Left renal cortex interstitium (tissue), 4 donors: ENCODE measurements around the gene TMA7B. TPM values are rescaled to one million over a fixed set of nuclear protein-coding genes. Genes with fewer than 3 reads are reported as not detected.
"Not testable (repeated sequence)": the region's sequence is repeated elsewhere in the genome, so short reads cannot be mapped to it uniquely, and the experiment has no call there.

Source experiments
- DNase-seq, 4 donors: peaks; one replicate each; pipeline ENCODE4 v3.0.0-alpha.2; 2013; ENCODE audit warnings: low read depth in 4 of 4, low spot score in 2 of 4, missing footprints in 1 of 4
- polyA plus RNA-seq, 4 donors: library from polyadenylated mRNA; unstranded; fragments of 120-200 nt; gene quantifications; one replicate each; pipeline ENCODE4 v1.2.1, GENCODE V29; 2013; ENCODE audit not compliant: insufficient read length in 4 of 4

Gene TMA7B
- polyA plus RNA-seq, 4 donors: 0.14 to 0.47 (median 0.28) TPM; not detected in 1

- DNase-seq: not testable (repeated sequence)
These were observed 8.4 kb upstream of the TMA7B start for GRCh38 chr22:39951603-39952293.

- no peak for DNase-seq
These were observed 7.8 kb upstream of the TMA7B start for GRCh38 chr22:39952347-39952746.

DNA sequence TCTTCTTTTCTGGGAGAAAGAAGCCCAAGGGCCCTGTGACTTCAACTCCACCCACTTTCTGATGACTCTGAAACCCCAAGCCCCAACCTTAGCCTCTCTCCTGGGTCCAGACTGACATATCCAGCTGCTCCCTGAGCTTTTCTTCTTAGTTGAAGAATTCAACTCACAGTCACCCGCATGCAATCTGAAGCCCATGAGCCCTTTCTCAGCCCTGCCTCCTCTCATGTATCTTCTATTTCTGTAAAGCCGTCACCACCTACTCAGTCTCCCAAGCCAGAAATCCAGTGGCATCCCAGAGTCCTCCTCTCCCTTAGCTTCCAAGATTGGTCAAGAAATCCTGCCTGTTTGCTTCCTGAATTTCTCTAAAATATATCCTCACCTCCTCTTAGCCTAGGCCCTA is 7.1 kb upstream of the TMA7B start:
- no peak for DNase-seq

GRCh38 chr22:39954584-39955055 is 5.6 kb upstream of the TMA7B start:
- no peak for DNase-seq

DNA sequence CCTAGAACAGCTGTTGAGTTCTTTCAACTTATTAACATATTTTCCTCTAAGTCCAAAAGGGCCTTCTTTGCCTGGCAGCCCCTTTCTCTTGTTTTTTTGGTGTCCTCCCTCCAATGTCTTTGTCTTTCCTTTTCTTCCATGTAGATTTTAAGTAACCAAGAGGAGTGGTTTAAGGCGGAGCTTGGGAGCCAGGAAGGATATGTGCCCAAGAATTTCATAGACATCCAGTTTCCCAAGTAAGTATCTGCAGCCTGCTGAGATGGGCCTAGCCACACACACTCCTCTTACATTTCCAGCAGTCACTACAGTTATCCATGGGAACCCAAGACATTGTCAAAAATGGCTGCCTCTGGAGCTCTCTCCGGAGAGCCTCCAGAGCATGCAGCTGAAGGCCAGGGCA is 4.5 kb upstream of the TMA7B start:
- no peak for DNase-seq

DNA sequence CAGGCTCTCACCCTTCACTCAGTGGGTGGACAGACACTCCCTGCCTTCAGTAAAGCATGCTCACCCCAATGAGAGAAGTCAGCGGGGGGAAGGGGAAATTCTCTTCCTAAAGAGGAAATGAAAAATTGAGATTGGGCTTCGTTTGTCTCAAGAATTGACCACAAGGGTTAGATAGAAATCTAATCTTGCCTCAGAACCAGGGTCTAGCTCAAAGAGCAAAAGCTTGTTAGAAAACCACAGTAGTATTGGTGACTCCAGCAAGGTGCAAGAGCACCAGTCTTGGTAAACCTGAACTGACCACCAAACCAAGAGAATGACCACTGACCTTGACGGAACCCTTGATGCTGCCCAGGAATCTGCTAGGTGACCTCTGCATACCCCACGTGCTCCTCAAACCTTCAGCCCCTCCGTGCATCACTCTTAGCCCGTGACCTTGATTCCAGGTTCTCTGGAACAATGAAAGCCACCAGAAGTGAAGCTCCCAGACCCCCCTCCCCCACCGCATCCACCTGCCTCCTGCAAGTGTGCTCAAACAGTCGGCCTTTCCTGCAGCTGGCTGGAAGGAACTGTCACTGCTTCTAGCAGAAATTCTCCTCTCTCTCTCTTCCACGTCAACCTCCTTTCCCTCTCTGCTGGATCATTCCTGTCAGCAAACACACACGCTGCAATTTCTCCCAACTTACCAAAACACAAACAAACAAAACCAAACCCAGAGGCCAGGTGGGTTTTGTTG is 3.1 kb upstream of the TMA7B start:
- DNase-seq: no peak

GRCh38 chr22:39958009-39958711 is 2.0 kb upstream of the TMA7B start:
- no peak for DNase-seq

DNA sequence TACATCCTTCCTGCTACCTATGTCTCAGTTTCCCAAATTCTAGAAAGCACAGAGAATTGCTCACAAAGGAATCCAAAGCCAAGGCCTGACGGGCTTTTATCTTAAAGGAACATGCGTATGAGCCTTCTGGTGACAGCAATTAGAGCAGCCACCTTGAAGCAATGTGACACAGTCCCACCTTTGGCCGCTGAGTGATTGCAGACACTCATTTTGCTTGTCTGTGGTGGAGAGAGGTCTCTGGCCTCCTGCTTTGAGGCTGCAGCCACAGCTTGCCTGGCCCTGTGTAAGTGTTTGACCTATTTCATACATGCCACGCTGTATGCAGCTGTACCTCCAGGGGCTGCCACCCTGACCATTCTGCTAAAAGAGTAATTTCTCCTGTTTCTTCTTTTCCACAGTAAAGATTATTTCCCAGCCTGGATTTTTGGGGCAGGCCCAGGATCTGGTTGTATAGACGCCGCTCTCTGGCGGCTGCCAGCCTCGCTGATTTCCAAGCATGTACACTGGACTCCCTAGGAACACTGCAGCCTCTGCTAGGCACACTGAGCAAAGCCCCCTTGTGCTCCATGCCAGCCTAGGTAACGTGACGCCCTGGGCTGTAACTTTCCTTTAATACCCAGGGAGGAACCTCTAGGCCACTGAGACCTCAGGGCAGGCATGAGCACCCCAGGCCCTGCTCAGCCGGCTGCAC is 1.1 kb upstream of the TMA7B start:
- no peak for DNase-seq

DNA sequence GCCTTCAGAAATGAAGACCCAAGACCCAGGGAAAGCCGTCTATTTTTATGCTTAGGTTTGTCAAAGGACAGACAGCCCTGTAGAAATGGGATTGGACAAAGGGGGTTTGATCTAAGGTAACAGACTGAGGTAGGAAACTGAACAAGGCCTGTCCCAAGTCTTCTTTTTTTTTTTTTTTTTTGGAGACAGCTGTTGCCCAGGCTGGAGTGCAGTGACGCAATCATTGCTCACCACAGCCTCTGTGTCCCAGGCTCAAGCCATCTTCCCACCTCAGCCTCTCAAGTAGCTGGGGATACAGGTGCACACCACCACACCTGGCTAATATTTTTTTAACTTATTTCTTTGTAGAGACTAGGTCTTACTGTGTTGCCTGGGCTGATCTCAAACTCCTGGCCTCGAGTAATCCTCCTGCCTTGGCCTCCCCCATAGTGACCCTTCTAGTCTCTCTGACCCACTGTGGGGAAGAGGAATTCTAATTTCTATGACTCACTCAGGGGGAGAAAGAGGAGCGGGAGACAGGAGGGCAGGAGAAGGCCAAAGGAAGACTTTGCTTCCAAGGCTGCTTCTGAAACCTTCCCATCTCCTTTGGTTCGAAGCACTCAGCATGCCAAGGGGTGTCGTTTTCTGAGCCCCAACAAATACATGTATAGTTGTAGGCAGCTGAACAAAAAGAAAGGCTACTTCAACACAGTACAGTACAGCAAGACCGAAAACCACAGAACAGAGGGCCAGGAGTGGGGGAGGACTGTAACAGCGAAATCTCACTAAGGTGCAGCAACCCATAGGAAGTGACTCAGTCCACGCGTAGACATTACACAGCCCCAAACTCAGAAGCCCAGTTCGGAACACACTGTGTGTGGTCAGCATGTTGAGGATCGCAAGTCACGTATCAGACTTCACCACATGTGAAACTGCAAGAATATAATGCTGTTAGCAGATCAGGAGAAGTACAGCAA is 872 bp downstream of the TMA7B start:
- DNase-seq: no peak

DNA sequence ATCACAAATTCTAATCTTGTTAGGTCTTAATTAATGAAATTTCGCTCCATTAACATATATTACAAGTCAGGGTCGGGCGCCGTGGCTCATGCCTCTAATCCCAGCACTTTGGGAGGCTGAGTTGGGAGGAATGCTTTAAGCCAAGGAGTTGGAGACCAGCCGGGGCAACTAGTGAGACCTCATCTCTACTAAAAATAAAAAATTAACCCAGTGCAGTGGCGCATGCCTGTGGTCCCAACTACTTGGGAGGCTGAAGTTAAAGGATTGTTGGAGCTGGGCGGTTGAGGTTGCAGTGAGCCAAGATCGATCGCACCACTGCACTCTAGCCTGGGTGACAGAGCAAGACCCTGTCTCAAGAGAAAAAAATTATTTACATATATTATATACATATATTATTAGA is 1.9 kb downstream of the TMA7B start:
- DNase-seq: no peak

DNA sequence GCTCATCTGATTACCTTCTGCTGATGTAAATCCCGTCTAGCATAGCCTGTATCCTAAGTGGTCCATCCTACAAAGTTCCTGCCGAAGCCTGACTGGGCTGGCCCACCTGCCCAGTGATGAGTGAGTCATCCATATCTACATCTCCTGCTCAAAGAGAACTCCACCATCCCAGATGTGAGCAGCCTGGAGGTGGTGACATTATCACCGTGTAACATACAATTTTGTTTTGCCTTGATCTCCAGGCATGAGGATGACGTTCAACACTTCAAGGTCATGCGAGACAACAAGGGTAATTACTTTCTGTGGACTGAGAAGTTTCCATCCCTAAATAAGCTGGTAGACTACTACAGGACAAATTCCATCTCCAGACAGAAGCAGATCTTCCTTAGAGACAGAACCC is 5.6 kb downstream of the TMA7B start:
- DNase-seq: no peak

GRCh38 chr22:39966470-39966869 is 6.3 kb downstream of the TMA7B start:
- DNase-seq: no peak

DNA sequence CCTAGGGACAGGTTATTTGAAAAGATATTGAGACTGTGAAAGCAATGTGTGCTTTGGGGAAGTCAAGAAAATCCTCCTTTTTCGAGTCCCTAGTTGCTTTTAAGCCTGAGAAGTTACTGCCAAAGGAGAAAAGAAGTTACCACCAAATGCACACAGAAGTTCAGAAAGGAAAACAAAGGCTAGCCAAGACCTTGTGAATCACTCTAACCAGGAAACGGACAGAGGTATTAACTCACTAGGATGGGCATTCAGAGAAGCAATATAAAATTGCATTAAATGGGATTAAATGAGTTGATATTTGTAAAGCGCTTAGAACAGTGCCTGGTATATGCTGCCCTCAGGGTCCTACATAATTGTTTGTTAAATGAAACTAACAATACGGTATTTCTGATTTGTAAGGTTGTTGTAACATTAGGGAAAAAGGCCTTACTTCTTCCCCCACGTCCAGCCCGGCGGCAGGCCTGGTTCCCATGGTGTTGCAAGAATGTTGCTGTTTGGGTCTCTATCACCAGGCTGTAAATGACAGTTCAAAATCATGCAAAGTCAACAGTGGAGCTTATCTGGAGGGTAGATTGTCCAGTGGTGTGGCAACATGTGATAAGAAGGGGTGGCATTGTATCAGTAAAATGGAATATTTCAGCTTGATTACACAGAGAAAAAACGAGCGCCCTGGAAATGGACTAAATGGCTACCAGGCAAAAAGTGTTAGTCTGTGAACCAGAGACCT is 7.1 kb downstream of the TMA7B start:
- DNase-seq: no peak

DNA sequence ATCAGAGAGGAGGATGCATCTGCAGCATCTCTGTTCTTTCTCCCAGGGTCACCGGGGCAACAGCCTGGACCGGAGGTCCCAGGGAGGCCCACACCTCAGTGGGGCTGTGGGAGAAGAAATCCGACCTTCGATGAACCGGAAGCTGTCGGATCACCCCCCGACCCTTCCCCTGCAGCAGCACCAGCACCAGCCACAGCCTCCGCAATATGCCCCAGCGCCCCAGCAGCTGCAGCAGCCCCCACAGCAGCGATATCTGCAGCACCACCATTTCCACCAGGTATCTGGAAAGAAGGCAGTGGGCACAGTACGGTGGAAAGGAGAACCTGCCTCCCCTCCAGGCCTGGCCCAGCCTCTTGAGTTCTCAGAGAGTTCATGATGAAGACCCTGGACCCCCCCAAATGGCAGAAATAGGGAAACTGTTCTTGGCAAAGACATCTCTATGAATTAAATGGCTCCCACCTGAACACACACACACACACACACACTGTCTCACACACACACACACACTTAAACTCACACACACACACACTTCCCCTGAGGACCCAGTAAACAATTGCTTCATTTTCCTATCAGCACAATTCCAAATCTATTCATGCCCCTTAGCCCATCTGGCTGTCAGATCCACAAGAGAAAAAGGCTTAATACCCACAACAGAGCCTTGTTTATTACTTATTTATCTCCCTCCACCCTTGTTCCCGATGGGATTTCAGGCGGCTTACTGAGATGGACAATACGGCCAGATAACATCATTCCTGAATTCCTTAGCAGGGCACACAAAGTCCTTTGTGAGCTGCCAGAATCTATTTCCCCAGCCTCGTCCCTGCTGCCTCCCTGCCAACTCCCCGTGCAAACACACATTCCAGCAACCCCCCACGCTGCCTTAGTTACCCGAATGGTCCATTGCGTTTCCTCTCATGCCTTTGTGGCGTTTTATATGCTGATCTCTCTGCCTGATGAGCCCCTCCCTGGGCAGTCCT is 8.1 kb downstream of the TMA7B start:
- DNase-seq: no peak

- no peak for DNase-seq
These were observed 10.5 kb downstream of the TMA7B start for GRCh38 chr22:39970742-39971141.

DNA sequence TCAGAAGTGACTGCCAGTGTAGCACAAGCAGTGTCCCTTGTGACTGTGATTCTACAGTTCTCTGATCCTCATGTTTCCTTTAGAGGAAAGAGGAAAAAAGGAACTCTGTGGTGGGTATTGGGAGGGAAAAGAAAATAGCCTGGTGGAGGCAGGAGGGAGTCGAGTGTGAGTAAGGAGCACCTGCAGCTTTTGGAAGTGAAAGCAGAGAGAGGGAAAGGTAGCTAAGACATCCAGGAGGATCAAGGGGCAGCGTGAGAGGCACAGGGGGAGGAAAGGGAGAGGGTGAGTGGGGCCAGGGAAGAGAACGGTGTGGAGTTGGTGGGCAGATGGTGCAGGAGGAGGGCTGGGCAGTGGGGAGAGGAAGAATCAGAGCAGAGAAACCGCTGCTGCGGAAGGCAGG is 12.4 kb downstream of the TMA7B start:
- DNase-seq: no peak

GRCh38 chr22:39973656-39974055 is 13.5 kb downstream of the TMA7B start:
- no peak for DNase-seq

GRCh38 chr22:39974065-39974464 is 13.9 kb downstream of the TMA7B start:
- no peak for DNase-seq
